Liver (tissue), 9 donors: ENCODE data around the gene MALT1. TPM values are rescaled to one million over a fixed set of nuclear protein-coding genes. Genes with fewer than 3 reads are reported as not detected.
"Not testable (repeated sequence)": the region's sequence is repeated elsewhere in the genome, so short reads cannot be mapped to it uniquely, and the experiment has no call there.

Experiments used
- DNase-seq: peaks from one replicate; pipeline ENCODE4 v3.0.0-alpha.2; 2017; ENCODE audit warnings: low spot score
- H3K27ac ChIP-seq, 2 donors: one replicate each; pipeline ENCODE4 v1.7.0; 2013; ENCODE audit warnings: inconsistent platforms in 2 of 2, low read length in 2 of 2, control low read depth in 1 of 2, low read depth in 1 of 2, mild to moderate bottlenecking in 1 of 2
- H3K27me3 ChIP-seq, 4 donors: one replicate each; pipeline versions ENCODE4 v1.6.1 to v1.7.0; 2013; ENCODE audit warnings: low read length in 3 of 4, inconsistent platforms in 1 of 4, mild to moderate bottlenecking in 1 of 4, moderate library complexity in 1 of 4; ENCODE audit not compliant: control insufficient read depth in 4 of 4, insufficient read depth in 4 of 4
- H3K36me3 ChIP-seq, 4 donors: one replicate each; pipeline versions ENCODE4 v1.6.1 to v1.7.0; 2013; ENCODE audit warnings: low read length in 3 of 4, mild to moderate bottlenecking in 3 of 4, low read depth in 1 of 4, moderate library complexity in 1 of 4; ENCODE audit not compliant: control insufficient read depth in 4 of 4, insufficient read depth in 3 of 4
- H3K4me1 ChIP-seq, 4 donors: one replicate each; pipeline versions ENCODE4 v1.6.1 to v1.7.0; 2013; ENCODE audit warnings: low read length in 3 of 4, mild to moderate bottlenecking in 3 of 4, moderate library complexity in 1 of 4; ENCODE audit not compliant: control insufficient read depth in 4 of 4, insufficient read depth in 4 of 4
- H3K4me3 ChIP-seq, 3 donors: one replicate each; pipeline versions ENCODE4 v1.6.1 to v1.7.0; 2013; ENCODE audit warnings: low read length in 3 of 3, control low read depth in 1 of 3, low read depth in 1 of 3, mild to moderate bottlenecking in 1 of 3
- H3K9ac ChIP-seq, 2 donors: one replicate each; pipeline ENCODE4 v1.7.0; 2013; ENCODE audit warnings: low read length in 2 of 2, mild to moderate bottlenecking in 2 of 2, moderate library complexity in 2 of 2, control low read depth in 1 of 2, low read depth in 1 of 2
- H3K9me3 ChIP-seq, 4 donors: one replicate each; pipeline versions ENCODE4 v1.6.1 to v1.7.0; 2013; ENCODE audit warnings: low read length in 3 of 4; ENCODE audit not compliant: control insufficient read depth in 4 of 4
- EGR1 ChIP-seq, 2 donors: IDR thresholded peaks; 2 replicates each; pipeline ENCODE4 v1.6.1; 2016 to 2018; ENCODE audit warnings: antibody characterized with exemption in 2 of 2, low read depth in 2 of 2
- HNF4A ChIP-seq, 2 donors: conservative IDR thresholded peaks; 2 replicates each; pipeline ENCODE4 v1.6.1; 2016; ENCODE audit warnings: antibody characterized with exemption in 2 of 2, mild to moderate bottlenecking in 2 of 2
- HNF4G ChIP-seq: IDR thresholded peaks from 2 replicates; pipeline ENCODE4 v1.6.1; 2016; ENCODE audit warnings: antibody characterized with exemption
- JUND ChIP-seq, 2 donors: IDR thresholded peaks; 2 replicates each; pipeline ENCODE4 v1.6.1; 2016; ENCODE audit warnings: antibody characterized with exemption in 2 of 2
- NR2F2 ChIP-seq: IDR thresholded peaks from 2 replicates; pipeline ENCODE4 v1.6.1; 2016; ENCODE audit warnings: antibody characterized with exemption
- RAD21 ChIP-seq, 2 donors: IDR thresholded peaks; 2 replicates each; pipeline ENCODE4 v1.6.1; 2016; ENCODE audit warnings: antibody characterized with exemption in 2 of 2, mild to moderate bottlenecking in 2 of 2
- RXRA ChIP-seq, 2 donors: IDR thresholded peaks; 2 replicates each; pipeline ENCODE4 v1.6.1; 2017 to 2018; ENCODE audit warnings: antibody characterized with exemption in 2 of 2, mild to moderate bottlenecking in 1 of 2
- SP1 ChIP-seq: IDR thresholded peaks from 2 replicates; pipeline ENCODE4 v1.6.1; 2018; ENCODE audit warnings: antibody characterized with exemption, mild to moderate bottlenecking
- TAF1 ChIP-seq: conservative IDR thresholded peaks from 2 replicates; pipeline ENCODE4 v1.6.1; 2016; ENCODE audit warnings: antibody characterized with exemption, mild to moderate bottlenecking
- WGBS: extraction: QIAGEN DNeasy Blood & Tissue Kit; methylation state at CpG from one replicate; pipeline ENCODE4 v1.1.7; 2013; 5-methylcytosine and 5-hydroxymethylcytosine counted together
- polyA plus RNA-seq, 2 donors: library from polyadenylated mRNA; stranded (reverse) in 1 of 2; unstranded in 1 of 2; fragments of 200-250 nt in 1 of 2; fragments of >200 nt in 1 of 2; fragmentation: Nextera tagmentation in 1 of 2; extraction: Ambion mirVana in 1 of 2; gene quantifications; one replicate each; pipeline versions ENCODE4 v1.2.1 to v1.2.3, GENCODE V29; 2013 to 2015
- total RNA-seq, 2 donors: library from RNA; depleted of rRNA; stranded (reverse); fragments of >200 nt; gene quantifications; one replicate each; pipeline ENCODE4 v1.2.3, GENCODE V29; 2014
- TF ChIP-seq, protein P1 (sequence below): IDR thresholded peaks from 2 replicates; pipeline ENCODE4 v1.6.1; 2016; ENCODE audit warnings: antibody characterized with exemption
- TF ChIP-seq, protein P2 (sequence below): fragments of 150-350 bp; IDR thresholded peaks from 2 replicates; pipeline ENCODE4 v1.5.1; 2017; ENCODE audit warnings: improper control_type of control experiment, low read depth, low read length; ENCODE audit not compliant: missing input control
- TF ChIP-seq, protein P3 (sequence below): IDR thresholded peaks from 2 replicates; pipeline ENCODE4 v1.6.1; 2016; ENCODE audit warnings: antibody characterized with exemption
- donor health status: healthy.
- donor health status: healthy.
- donor health status: healthy.
- donor health status: healthy.
- donor health status: healthy.

Gene MALT1
- total and polyA plus RNA-seq, 4 donors, result 3.1 to 27.3 (median 6.4) TPM

DNA sequence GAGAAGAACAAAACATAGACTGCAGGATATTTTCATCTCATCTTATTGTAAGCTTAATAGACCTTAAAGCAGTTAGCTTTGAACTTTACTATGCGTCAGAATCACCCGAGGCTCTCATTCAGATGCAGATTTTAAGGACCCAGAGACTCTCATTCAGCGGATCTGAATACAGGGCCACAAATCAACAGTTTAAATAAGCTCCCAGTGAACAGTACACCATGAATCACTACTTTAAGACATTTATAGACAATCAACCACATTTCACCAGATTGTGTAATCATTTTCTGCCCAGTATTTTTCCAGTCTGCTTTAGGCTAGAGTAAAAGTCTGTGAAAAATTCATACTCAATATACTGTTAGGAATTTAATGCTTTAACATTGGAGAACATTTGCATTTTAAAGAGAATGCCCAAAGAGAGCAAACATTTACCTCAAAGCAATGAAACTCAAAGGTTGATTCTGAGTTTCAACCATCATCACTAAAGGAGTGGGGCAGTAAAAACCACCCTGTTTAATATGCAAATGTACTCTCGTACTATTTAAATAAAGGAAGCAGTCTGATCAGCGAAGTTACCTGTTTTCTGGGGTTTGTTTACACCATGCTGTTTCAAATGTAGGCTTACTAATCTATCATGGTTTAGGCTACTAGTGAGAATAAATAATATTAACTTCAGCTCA lies 31.4 kb upstream of the MALT1 start (continued):
- TF ChIP-seq RXRA (IDR thresholded peaks at IDR 0.05) (no peak), EGR1 (IDR thresholded peaks at IDR 0.05; ENCODE audit: low read depth in 2 of 2) (no peak)
- TF ChIP-seq, protein P1, sequence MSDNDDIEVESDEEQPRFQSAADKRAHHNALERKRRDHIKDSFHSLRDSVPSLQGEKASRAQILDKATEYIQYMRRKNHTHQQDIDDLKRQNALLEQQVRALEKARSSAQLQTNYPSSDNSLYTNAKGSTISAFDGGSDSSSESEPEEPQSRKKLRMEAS, result no peak

DNA sequence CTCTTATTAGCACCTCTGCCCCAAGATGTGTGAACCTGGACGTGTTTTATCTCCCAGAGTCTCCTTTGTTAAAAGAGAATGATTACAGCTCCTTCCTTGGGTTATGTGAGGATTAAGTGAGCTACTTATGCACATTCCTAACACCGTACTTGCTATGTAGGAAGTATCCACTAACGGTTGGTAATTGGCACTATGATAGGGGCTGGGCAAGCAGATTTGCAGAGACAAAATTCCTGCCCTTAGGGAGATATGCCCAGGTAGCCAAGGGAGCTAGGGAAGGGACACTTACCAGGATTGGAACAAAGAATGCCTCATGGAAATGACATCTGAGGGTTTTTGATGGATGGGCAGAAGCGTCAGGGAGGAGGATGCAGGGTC lies 30.8 kb upstream of the MALT1 start:
- WGBS, result 86% methylated on average over 4 of the region's 4 CpGs
- H3K36me3 ChIP-seq, result no peaks in the 10 kb centered on the region
- no peak overlapping the region for H3K4me3 ChIP-seq
- no peaks in the 10 kb centered on the region for H3K27me3 ChIP-seq
- H3K9me3 ChIP-seq, result no peaks in the 10 kb centered on the region
- TF ChIP-seq NR2F2, result no peak
- H3K9ac ChIP-seq, result no peak overlapping the region
- DNase-seq, result no peak
- H3K27ac ChIP-seq, result no peak overlapping the region
- no peaks in the 10 kb centered on the region for H3K4me1 ChIP-seq

DNA sequence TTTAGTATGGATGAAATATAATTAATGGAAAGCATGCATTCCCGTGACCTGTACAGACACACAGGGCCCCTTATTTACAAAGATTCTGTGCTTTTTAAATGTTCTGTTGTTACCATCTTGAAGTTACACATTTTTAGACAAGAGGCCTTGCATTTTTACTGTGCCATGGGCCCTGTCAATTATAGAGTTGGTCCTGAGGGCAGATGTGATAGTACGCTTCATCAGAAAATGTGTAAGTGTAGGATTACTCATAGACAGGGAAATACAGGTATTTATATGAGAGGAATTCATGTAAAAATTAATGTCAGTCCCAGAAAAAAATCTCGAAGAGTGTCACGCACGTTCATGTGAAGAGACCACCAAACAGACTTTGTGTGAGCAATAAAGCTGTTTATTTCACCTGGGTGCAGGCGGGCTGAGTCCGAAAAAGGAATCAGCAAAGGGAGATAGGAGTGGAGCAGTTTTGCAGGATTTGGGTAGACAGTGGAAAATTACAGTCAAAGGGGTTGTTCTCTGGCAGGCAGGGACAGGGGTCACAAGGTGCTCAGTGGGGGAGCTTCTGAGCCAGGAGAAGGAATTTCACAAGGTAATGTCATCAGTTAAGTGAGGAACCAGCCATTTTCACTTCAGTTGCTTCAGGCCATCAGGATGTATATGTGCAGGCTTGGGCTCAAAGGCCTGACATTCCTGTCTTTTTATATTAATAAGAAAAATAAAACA lies 30.2 kb upstream of the MALT1 start:
- Histone ChIP-seq H3K27ac (no peak overlapping the region), H3K4me3 (no peak overlapping the region), H3K9ac (no peak overlapping the region), H3K36me3 (no peaks in the 10 kb centered on the region), H3K27me3 (no peaks in the 10 kb centered on the region), H3K9me3 (no peaks in the 10 kb centered on the region), H3K4me1 (no peaks in the 10 kb centered on the region)
- no peak for DNase-seq
- TF ChIP-seq TAF1 (no peak), HNF4A (conservative IDR thresholded peaks at IDR 0.05) (no peak), HNF4G (no peak), SP1 (no peak), JUND (IDR thresholded peaks at IDR 0.05) (no peak), RAD21 (IDR thresholded peaks at IDR 0.05) (no peak)
- TF ChIP-seq, protein P2, sequence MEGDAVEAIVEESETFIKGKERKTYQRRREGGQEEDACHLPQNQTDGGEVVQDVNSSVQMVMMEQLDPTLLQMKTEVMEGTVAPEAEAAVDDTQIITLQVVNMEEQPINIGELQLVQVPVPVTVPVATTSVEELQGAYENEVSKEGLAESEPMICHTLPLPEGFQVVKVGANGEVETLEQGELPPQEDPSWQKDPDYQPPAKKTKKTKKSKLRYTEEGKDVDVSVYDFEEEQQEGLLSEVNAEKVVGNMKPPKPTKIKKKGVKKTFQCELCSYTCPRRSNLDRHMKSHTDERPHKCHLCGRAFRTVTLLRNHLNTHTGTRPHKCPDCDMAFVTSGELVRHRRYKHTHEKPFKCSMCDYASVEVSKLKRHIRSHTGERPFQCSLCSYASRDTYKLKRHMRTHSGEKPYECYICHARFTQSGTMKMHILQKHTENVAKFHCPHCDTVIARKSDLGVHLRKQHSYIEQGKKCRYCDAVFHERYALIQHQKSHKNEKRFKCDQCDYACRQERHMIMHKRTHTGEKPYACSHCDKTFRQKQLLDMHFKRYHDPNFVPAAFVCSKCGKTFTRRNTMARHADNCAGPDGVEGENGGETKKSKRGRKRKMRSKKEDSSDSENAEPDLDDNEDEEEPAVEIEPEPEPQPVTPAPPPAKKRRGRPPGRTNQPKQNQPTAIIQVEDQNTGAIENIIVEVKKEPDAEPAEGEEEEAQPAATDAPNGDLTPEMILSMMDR, result no peak
- TF ChIP-seq, protein P3, sequence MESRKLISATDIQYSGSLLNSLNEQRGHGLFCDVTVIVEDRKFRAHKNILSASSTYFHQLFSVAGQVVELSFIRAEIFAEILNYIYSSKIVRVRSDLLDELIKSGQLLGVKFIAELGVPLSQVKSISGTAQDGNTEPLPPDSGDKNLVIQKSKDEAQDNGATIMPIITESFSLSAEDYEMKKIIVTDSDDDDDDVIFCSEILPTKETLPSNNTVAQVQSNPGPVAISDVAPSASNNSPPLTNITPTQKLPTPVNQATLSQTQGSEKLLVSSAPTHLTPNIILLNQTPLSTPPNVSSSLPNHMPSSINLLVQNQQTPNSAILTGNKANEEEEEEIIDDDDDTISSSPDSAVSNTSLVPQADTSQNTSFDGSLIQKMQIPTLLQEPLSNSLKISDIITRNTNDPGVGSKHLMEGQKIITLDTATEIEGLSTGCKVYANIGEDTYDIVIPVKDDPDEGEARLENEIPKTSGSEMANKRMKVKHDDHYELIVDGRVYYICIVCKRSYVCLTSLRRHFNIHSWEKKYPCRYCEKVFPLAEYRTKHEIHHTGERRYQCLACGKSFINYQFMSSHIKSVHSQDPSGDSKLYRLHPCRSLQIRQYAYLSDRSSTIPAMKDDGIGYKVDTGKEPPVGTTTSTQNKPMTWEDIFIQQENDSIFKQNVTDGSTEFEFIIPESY, result no peak
- WGBS, result 93% methylated on average over 7 of the region's 7 CpGs

DNA sequence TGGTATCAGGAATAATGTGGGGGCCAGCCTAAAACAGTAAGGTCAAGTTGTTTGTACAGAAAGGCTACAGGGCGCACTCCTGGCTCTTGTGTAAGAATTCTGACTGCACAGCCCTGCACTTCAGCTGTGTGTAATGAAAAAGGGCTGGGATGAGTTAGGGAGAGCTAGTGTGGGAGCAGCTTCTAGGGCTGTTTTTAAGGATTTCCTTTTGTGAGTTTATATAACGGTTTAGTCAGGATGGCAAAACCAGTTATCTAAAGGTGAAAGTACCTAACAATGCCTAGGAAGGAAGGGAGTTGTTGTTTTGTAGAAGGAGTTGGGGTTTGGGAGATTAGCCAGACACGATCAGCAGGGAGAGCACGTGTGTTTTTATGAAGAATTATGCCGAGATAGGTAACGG lies 27.7 kb upstream of the MALT1 start:
- not testable (repeated sequence) for DNase-seq, H3K36me3 ChIP-seq, H3K9ac ChIP-seq, H3K4me3 ChIP-seq, H3K27me3 ChIP-seq, H3K4me1 ChIP-seq, H3K27ac ChIP-seq, H3K9me3 ChIP-seq
- 92% methylated on average over 6 of the region's 6 CpGs for whole genome bisulfite sequencing
